HuH-7 (cell line): ENCODE data around the gene PTPRM.
"Not testable (repeated sequence)": the region's sequence is repeated elsewhere in the genome, so short reads cannot be mapped to it uniquely, and the experiment has no call there.

Source experiments
- DNase-seq: peaks from one replicate; pipeline ENCODE4 v3.0.0; 2011; ENCODE audit warnings: low spot score

Gene PTPRM

DNA sequence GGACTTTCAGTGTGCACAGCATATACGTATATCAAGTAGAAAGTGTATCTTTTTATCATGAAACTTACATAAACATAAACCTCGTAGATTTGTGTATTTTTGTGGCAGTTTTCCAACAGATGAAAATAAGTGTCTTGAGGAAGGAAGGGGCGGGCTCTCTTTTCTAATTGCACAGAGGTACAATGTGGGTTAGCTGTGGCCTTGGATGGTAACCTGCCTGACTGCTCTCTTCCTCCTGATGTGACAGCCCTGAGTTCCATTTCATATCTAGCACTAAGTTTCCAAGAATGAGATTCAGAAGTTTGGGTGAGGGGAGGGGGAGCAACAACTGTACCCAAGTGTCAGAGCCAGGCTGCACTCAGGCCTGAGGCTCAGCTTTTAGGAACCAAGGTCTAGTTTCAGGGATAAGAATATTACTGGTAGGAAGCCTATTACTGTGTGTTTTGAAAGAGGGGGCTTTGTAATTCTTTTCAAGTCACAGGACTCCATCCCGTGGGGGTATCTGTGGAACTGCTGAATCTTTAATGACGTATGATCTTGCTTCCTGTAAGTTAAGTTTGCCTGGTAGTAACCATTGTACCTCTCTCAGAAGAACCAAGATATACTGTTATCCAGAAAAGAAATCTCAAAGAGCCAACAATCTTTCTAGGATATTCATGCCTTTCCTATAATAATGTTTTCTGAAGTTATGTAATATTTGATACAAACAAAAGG is 483.7 kb downstream of the PTPRM start:
- DNase-seq, result no peak

- DNase-seq, result no peak
Observed at GRCh38 chr18:8051453-8051852, 484.3 kb downstream of the PTPRM start.

DNA sequence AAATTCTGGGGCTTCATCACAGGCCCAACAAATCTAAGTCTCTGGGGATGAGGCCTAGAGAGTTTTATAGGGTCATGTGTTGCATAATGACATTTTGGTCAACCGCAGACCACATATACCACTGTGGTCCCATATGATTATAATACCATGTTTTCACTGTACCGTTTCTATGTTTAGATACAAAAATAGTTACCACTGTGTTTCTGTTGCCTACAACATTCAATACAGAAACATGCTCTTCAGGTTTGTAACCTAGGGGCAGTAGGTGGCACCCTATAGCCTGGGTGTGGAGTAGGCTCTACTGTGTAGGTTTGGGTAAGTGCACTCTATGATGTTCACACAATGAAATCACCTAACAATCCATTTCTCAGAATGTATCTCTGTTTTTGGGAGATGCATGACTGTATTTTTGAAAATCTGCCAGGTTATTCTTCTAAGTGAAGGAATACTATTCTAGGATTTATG is 485.2 kb downstream of the PTPRM start:
- no peak for DNase-seq

- DNase-seq, result no peak
Observed at GRCh38 chr18:8056723-8057122, 489.6 kb downstream of the PTPRM start.

- DNase-seq, result not testable (repeated sequence)
Observed at GRCh38 chr18:8063152-8063551, 496.0 kb downstream of the PTPRM start.

GRCh38 chr18:8063733-8064132 is 496.6 kb downstream of the PTPRM start:
- peak; percentile 2 for DNase-seq

- DNase-seq, result no peak
Observed at GRCh38 chr18:8065284-8065683, 498.2 kb downstream of the PTPRM start.

- DNase-seq, result no peak
Observed at GRCh38 chr18:8065773-8066172, 498.7 kb downstream of the PTPRM start.

GRCh38 chr18:8069708-8070107 is 502.6 kb downstream of the PTPRM start:
- DNase-seq, result no peak

GRCh38 chr18:8073167-8073566 is 506.1 kb downstream of the PTPRM start:
- DNase-seq, result no peak

GRCh38 chr18:8080092-8080491 is 513.0 kb downstream of the PTPRM start:
- DNase-seq, result no peak

DNA sequence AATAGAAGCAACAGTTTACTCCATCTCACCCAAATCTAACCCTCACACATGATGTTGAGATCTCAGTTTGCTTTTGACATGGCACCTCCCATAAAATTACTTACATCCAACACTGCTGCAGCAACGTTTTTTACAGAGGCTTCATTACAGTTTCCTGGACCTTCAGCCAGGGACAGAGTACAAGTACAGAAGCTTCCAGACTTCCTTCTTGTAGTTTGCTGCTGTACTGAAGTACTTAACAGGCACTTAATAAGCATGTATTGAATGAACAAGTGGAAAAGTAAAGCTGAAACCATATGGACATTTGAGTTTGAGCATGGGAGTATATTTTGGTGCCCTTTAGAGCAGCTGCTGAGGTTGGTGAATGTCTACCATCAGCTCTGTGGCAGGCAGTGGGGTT is 514.2 kb downstream of the PTPRM start:
- no peak for DNase-seq

GRCh38 chr18:8081872-8082553 is 514.9 kb downstream of the PTPRM start:
- DNase-seq, result no peak

- DNase-seq, result peak; percentile 28
Observed at GRCh38 chr18:8084160-8084559, 517.0 kb downstream of the PTPRM start.

DNA sequence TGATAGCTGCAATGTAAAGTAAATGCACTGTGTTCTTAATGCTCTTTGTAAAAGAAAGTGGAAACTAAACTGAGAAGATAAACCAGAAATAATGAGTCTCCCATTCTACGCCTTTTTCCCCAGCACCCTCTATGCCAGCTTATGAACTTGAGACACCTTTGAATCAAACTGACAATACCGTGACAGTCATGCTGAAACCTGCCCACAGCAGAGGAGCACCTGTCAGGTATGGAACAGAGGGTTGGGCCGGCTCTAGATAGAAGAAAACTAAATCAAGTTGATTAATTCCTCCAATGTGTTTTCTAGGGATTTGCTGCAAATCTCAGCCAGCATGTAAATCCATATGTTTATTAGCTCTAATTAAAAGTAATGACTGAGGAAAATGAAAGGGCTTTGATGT is 521.5 kb downstream of the PTPRM start:
- no peak for DNase-seq

- no peak for DNase-seq
Observed at GRCh38 chr18:8091035-8091434, 523.9 kb downstream of the PTPRM start.

DNA sequence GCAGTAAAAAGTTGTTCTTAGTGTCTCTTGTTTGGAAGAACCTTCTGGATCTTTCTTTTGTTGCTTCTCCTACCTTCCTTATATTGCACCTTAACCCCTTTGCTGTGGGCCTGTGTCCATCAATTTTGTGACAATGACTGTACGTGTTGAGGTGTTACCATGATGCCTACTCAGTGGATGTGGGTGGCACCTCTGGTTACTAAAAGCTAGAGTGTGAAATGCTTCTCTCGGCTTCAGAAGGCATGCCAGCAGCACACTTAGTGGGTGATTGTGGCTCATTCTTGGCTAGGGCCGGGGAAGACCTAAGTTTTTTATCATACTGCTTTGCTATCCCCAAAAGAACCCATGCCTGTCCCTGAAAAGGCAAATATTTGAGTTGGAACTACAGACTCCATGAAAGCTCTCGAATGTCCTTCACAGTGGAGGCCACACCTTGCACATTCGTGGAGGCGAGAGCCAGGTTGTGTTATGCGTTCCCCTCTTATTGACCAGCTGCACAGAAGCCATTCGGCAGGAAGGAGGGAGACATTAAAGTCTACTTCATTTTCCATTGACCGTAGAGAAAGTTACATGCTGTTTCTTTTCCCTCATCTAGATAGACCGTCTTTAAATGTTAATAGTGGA is 528.9 kb downstream of the PTPRM start:
- no peak for DNase-seq

DNA sequence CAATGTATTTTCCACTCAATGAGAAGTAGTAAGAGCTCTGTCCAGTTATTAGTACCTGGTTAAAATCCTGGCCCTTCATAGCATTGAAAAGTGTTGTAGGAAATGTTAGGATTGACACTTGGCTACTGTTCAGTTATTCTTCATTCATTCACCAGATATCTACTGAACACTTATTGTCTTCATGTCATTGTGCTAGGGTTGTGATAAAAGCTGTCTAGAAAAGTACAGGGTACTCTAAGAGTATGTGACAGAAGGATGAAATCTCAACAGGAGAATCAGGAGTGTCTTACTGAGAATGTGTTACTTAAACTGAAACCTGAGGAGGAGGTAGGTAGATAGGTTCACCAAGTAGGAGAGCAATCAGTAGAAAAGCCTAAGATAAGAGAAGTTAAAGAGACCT is 530.3 kb downstream of the PTPRM start:
- no peak for DNase-seq

- no peak for DNase-seq
Observed at GRCh38 chr18:8097927-8098326, 530.8 kb downstream of the PTPRM start.

DNA sequence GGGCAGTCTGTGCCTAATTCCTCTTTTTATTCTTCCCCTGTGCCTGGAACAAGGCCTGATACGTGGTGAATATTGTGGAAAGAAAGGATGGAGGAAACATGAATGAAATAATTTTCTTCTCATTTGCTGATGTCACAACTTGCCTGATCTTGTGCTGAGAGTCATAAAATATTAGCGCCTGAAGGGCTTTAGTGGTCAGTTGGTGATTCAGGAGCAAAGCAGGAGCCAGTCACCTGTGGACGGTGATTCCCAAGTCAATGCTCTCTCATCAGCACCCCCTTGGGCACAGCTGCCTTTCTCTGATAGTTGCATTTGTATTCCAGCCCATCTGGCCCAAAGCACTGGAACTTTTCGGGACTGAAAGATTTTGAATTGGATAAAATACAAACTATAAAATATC is 539.5 kb downstream of the PTPRM start:
- no peak for DNase-seq

DNA sequence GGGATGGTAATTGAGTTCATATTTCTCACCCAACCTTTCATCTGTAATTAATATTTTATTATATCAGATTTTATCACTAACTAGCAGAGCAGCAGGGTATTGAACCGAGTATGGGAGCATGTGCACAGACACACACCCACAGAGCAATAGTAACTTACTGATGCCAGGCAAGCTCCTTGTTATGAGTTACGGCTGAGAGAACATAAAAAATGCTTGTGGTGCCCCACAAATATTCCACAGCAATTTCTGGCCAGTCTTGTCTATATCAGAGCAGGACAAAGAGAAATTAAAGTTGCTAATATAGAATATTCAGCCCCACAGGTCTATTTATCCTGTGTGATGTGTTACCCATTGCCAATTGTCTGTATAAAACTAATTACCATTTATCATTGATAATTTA is 540.3 kb downstream of the PTPRM start:
- DNase-seq, result no peak

DNA sequence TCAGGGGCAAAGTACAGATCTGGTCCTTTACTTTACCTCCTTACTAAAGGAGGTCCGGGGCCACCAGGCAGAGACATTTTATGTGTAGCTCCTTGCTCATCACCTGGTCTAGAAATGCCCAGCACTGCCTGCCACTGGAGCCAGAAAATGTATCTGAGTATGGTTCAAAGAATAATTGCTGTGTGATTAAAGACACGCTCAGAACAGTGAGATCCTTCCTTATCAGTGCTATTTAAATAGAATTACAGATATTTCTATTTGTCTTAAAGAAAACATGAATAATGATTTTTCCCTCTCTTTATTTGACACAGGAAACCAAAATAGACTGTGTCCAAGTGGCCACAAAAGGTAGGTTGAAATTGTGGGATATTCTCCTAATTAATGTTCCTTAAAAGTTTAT is 547.4 kb downstream of the PTPRM start:
- DNase-seq, result no peak

DNA sequence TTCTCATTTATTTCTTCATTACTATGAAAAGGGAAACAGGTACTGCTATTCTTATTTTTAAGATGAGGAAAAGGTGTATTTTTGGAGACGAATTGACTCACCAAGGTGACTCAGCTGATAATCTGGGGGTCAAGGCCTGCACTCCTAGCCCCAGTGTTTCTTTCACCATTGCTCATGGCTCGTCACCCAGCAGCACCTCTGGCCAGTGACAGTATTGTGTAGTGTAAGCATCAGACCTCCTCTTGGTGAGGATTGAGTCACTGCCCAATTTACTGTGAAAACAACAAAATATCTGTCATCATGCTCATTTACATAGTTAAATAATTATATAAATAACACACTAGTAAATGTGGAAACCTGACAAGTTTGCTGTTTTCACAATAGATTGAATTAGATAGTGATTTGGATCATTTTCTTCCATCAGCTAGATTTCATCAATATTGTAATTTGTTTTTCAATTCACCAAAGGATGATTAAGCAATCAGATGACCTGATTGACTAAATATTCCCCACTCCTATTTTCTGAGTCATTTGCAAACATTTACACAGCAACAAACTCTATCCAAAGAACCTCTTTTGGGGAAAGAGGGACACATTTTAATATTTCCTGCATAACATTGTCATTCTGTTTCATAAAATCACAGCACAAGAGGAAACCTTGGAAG is 549.4 kb downstream of the PTPRM start:
- no peak for DNase-seq
